Right renal pelvis (tissue), 4 donors: Measurements from ENCODE around the gene CARHSP1. TPM values are rescaled to one million over a fixed set of nuclear protein-coding genes. Genes with fewer than 3 reads are reported as not detected.
"Not testable (repeated sequence)": the region's sequence is repeated elsewhere in the genome, so short reads cannot be mapped to it uniquely, and the experiment has no call there.

Source experiments
- DNase-seq, 4 donors: peaks; one replicate each; pipeline ENCODE4 v3.0.0-alpha.2; 2013; ENCODE audit warnings: low read depth in 4 of 4, low spot score in 3 of 4, missing footprints in 1 of 4
- polyA plus RNA-seq, 4 donors: library from polyadenylated mRNA; unstranded; fragments of 120-200 nt; gene quantifications; one replicate each; pipeline ENCODE4 v1.2.1, GENCODE V29; 2013; ENCODE audit not compliant: insufficient read length in 4 of 4

CARHSP1 gene
- polyA plus RNA-seq, 4 donors = 67.4 to 82.5 (median 71.0) TPM

GRCh38 chr16:8873866-8874195 is 5.0 kb upstream of the CARHSP1 start:
- DNase-seq = not testable (repeated sequence)

GRCh38 chr16:8872967-8873865 is 4.4 kb upstream of the CARHSP1 start:
- DNase-seq = no peak

DNA sequence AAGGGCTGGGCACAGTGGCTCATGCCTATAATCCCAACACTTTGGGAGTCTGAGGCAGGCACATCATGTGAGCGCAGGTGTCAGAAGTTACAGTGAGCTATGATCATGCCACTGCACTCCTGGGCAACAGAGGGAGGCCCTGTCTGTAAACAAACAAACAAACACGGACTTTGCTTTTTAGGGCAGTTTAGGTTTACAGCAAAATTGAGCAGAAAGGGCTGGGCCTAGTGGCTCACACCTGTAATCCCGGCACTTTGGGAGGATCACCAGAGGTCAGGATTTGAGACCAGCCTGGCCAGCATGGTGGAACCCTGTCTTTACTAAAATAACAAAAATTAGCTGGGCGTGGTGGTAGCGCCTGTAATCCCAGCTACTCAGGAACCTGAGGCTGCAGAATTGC is 3.3 kb upstream of the CARHSP1 start:
- DNase-seq = no peak

DNA sequence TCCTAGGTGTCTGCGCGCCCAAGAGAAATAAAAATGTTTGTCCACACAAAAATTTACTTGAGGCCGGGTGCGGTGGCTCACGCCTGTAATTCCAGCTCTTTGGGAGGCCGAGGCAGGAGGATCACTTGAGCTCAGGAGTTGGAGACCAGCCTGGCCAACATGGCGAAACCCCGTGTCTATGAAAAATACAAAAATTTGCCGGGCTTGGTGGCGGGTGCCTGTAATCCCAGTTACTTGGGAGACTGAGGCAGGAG is 1.1 kb upstream of the CARHSP1 start:
- DNase-seq = not testable (repeated sequence)

- no peak for DNase-seq
Measured at GRCh38 chr16:8869212-8869987, 594 bp upstream of the CARHSP1 start.

GRCh38 chr16:8867932-8868415 is 832 bp downstream of the CARHSP1 start:
- DNase-seq = no peak

- no peak for DNase-seq
Measured at GRCh38 chr16:8867216-8867931, 1.4 kb downstream of the CARHSP1 start.

DNA sequence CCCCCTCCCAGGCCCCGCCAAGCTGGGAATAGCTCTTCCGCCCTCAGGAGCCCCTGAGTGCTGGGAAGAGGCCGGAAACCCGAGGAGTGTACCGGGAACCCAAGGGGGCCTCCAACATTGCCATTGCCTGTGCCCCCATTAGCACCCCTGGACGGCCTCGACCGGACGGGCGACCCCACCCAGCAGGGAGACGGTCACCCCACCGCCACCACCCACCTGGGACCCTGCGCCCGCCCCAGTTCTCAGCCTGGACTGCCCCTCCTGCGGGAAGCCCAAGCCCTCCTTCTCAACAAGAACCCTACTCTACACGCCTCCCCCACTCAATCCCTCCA is 2.0 kb downstream of the CARHSP1 start:
- no peak for DNase-seq

GRCh38 chr16:8866118-8866883 is 2.5 kb downstream of the CARHSP1 start:
- no peak for DNase-seq

DNA sequence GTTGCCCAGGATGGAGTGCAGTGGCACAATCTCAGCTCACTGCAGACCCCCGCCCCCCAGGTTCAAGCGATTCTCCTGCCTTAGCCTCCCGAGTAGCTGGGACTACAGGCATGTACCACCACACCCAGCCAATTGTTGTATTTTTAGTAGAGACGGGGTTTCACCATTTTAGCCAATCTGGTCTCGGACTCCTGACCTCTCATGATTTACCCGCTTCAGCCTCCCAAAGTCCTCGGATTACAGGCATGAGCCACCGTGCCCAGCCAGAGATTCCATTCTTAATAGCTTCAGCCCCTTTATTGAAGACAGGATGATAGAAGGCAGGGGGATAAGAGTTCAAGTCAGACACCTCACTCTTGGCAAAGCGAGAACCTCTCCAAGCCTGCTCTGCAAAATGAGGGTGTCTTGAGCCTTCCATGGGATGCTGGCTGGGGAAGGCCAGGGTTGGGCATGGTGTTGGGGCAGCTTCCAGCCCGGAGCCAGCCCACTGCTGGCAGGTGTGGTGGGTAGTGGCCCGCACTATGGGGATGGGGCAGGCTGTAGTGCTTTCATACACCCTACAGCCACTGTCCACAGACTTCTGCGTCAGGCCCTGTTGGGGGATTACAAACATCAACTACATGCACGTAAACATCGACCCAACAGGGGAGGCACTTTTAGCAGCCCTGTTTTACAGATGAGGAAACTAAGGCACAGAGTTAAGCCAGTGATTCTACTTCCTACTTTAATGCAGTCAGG is 3.5 kb downstream of the CARHSP1 start:
- DNase-seq = no peak

GRCh38 chr16:8864480-8865110 is 4.2 kb downstream of the CARHSP1 start:
- no peak for DNase-seq

DNA sequence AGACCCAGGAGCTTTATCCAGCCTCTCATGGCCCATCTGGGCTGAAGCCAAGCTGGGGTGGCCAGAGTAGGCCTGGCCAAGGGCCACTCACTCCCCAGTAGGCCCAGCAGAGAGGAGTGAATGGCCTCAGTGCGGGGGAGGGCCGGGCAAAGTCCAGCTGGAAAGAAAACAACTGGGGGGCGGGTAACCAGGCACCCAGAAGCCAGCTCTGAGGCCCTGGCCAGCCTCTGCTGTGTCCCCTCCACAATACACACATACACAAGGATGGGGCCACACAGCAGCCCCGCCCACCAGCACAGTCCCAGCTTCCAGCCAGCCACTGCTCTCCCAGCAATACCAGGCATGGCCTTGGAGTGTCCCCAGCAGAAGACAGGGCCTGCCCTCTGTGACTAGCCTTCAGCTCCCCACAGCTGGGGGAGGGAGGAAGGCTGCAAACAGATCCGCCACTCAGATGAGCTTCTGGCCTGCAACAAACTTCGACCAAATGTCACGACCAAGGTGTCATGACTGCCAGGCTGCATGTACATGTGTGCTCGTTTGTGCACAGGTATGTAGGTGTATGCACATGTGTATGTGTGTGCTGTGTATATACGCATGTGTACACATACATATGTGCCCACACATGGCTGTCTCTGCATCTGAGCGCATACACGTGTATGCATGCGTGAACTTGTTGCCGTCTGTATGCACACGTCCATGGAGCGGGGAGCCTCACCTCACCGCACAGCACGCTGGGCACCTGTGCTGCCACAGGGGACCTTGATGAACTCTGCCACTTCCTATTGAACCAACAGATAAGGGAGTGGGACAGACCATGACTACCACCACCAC is 5.0 kb downstream of the CARHSP1 start:
- DNase-seq = no peak

DNA sequence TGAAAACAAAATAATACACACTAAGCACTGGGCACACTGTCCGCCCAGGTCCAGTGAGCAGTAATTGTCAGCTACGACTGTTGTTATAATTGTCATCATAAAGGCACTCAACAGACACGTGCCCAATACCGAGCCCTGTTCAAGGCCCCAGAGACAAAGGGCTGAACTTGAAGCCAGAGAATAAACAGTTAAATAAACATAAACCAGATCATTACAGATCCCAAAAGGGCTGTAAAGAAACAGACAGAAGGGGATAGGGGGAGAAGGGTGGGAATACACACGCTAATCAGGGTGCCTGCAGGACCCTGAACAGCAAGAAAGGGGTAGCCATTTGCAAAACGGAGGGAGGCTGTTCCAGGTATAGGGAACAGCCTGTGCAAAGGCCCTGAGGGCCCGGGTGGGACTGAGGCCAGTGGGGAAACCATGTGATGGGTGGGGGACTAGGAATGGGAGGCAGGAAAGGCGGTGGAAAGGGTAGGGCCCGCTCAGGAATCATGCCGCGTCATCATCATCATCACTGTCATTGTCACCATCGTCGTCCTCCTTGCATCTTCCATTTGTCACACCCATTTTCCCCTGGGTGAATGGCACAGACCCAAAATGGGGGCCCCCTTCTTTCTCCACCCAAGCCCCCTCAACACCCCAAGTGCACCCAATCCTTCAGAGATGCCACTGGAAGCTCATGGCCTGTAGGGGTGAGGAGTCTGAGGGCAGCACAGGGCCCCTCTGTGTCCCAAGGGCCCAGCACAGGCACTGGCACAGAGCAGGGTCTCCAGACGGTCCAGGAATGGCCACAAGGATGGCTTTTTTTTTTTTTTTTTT is 6.3 kb downstream of the CARHSP1 start:
- DNase-seq = no peak

DNA sequence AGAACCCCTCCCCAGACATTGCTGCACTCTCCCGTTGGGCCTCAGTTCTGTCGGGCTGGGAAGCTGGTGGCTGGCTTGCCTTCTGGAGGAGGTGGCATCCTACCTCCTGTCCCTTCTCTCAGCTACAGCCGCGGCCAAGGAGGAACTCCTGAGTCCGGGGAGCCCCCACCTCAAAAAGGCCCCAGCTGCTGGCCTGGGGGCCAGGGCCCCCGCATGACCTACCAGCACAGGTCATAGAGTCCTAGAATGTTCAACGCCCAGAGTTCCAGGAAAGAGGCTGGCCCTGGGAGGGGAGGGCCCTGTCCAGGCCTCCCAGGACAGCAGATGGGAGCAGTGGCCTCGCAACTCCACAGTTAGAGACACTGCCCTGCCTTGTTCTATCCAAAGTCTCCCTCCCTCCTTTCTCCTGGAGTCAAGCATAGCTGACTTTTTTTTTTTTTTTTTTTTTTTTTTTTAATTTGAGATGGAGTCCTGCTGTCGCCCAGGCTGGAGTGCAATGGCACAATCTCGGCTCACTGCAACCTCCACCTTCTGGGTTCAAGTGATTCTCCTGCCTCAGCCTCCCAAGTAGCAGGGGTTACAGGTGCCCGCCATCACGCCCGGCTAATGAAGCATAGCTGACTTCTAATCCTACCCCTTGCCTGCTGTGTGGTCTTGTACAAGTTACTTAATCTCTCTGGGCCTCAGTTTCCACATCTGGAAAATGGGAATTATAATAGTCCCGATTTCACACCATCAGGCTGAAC is 7.1 kb downstream of the CARHSP1 start:
- DNase-seq = no peak

DNA sequence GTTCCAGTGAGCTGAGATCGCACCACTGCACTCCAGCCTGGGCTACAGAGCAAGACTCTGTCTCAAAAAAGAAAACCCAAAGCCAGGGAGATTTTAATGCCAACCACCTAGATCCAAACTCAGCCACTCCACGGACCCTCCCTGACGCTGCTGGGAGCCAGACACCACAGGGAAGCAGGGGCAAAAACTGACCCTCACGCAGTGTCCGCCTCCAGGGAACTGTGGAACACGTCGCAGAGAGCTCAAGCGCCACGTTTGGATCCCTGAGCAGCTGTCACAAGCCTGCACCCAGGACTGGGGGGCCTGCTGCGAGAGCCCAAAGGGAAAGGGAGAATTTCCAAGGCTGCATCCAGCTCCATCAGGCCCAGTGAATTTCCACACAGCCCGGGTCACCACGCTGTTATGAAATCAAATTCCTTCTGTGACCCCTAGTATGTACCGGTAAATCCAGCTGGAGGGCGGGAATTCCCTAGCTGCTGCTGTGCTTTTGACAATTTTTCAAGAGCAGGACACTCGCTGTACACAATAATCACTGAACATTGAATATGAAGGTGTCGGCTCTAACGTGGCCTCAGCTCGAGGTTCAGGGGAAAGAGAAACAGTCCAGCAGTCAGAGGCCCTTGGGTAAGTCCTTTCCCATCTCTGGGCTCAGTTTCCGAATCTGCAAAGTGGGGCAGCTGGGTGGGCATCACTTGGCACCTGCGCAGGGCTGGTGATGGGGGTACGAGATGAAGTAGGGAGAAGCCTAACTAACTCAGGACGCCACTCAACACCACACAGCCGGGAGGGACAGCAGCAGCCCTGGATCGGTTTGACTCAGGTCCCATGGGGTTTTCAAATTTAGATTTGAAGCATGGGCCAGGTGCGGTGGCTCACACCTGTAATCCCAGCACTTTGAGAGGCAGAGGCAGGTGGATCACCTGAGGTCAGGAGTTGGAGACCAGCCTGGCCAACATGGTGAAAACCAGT is 8.6 kb downstream of the CARHSP1 start:
- no peak for DNase-seq
